H1 (cell line): ENCODE measurements around the gene TUBA1A. TPM values are rescaled to one million over a fixed set of nuclear protein-coding genes. Genes with fewer than 3 reads are reported as not detected.
"Not testable (repeated sequence)": the region's sequence is repeated elsewhere in the genome, so short reads cannot be mapped to it uniquely, and the experiment has no call there.

Experiments used
- CTCF ChIA-PET: fragments of 300-600 bp; sonication (Branson Sonifier 250); formaldehyde crosslinking; loops from one replicate; lab custom pipeline; 2021; ENCODE audit not compliant: partially characterized antibody; lab: Charles Lee
- POLR2A ChIA-PET: fragments of 300-600 bp; sonication (Branson Sonifier 250); formaldehyde crosslinking; loops from one replicate; lab custom pipeline; 2021; ENCODE audit warnings: inconsistent platforms; ENCODE audit not compliant: partially characterized antibody; lab: Charles Lee
- DNase-seq, 2 experiments: peaks; one replicate each; pipeline versions ENCODE4 v3.0.0 to v3.0.0-alpha.2; 2010 to 2022; ENCODE audit warnings: low spot score in 2 of 2, low read depth in 1 of 2, mixed read lengths in 1 of 2
- FAIRE-seq: peaks from 2 replicates; lab custom pipeline; 2011; peaks lifted over from hg19 to GRCh38; lab: Jason Lieb, UNC
- H2AFZ ChIP-seq: 2 replicates; pipeline ENCODE4 v1.8.1; 2012; ENCODE audit warnings: low read length, inconsistent platforms
- H2AK5ac ChIP-seq: 2 replicates; pipeline ENCODE4 v1.6.1; 2013; ENCODE audit warnings: low read depth, low read length
- H2BK120ac ChIP-seq: replicated peaks from 2 replicates; pipeline ENCODE3; 2013; ENCODE audit warnings: low read depth, low read length, inconsistent platforms
- H2BK12ac ChIP-seq: 2 replicates; pipeline ENCODE4 v1.6.1; 2013; ENCODE audit warnings: low read depth, low read length
- H2BK15ac ChIP-seq: 2 replicates; pipeline ENCODE4 v1.6.1; 2013; ENCODE audit warnings: low read length
- H2BK20ac ChIP-seq: 2 replicates; pipeline ENCODE4 v1.6.1; 2013; ENCODE audit warnings: low read length
- H2BK5ac ChIP-seq: 2 replicates; pipeline ENCODE4 v1.6.1; 2013; ENCODE audit warnings: low read depth, low read length
- H3K14ac ChIP-seq: 2 replicates; pipeline ENCODE4 v1.6.1; 2013; ENCODE audit warnings: inconsistent platforms; ENCODE audit not compliant: insufficient read length
- H3K18ac ChIP-seq: 2 replicates; pipeline ENCODE4 v1.6.1; 2013; ENCODE audit warnings: low read length; ENCODE audit errors: extremely low read depth
- H3K23ac ChIP-seq: 2 replicates; pipeline ENCODE4 v1.6.1; 2013; ENCODE audit warnings: inconsistent platforms; ENCODE audit not compliant: insufficient read length
- H3K23me2 ChIP-seq: 2 replicates; pipeline ENCODE4 v1.6.1; 2013; ENCODE audit warnings: low read depth, low read length
- H3K27ac ChIP-seq: 2 replicates; pipeline ENCODE4 v1.6.1; 2011; ENCODE audit warnings: low read depth, low read length, inconsistent platforms
- H3K27me3 ChIP-seq, 4 experiments: replicated peaks in 1 of 4; 1 replicate in 1 of 4; 2 replicates in 3 of 4; pipeline versions ENCODE4 v1.6.1 to v1.8.1; 2011 to 2013; ENCODE audit warnings: low read length in 3 of 4, mild to moderate bottlenecking in 3 of 4, inconsistent platforms in 2 of 4, mixed read lengths in 2 of 4, moderate library complexity in 1 of 4; ENCODE audit not compliant: control insufficient read depth in 3 of 4, insufficient read depth in 3 of 4; ENCODE audit errors: extremely low read depth in 1 of 4
- H3K36me3 ChIP-seq, 4 experiments: 2 replicates each; pipeline versions ENCODE4 v1.6.1 to v1.8.1; 2011 to 2013; ENCODE audit warnings: mild to moderate bottlenecking in 4 of 4, low read length in 3 of 4, moderate library complexity in 2 of 4, control low read depth in 1 of 4, inconsistent platforms in 1 of 4; ENCODE audit not compliant: insufficient read depth in 4 of 4, control insufficient read depth in 2 of 4
- H3K4ac ChIP-seq: replicated peaks from 2 replicates; pipeline ENCODE3; 2013; ENCODE audit warnings: low read length, low read depth, mixed read lengths, inconsistent platforms; ENCODE audit not compliant: insufficient read length
- H3K4me1 ChIP-seq, 4 experiments: replicated peaks in 1 of 4; 1 replicate in 1 of 4; 2 replicates in 3 of 4; pipeline versions ENCODE4 v1.6.1 to v1.8.1; 2011 to 2013; ENCODE audit warnings: low read length in 3 of 4, inconsistent platforms in 2 of 4, mixed read lengths in 1 of 4; ENCODE audit not compliant: insufficient read depth in 4 of 4, control insufficient read depth in 3 of 4
- H3K4me2 ChIP-seq, 2 experiments: 2 replicates each; pipeline versions ENCODE4 v1.6.1 to v1.8.1; 2011 to 2013; ENCODE audit warnings: low read depth in 2 of 2, low read length in 2 of 2, control low read depth in 1 of 2, inconsistent platforms in 1 of 2, mild to moderate bottlenecking in 1 of 2; ENCODE audit not compliant: insufficient read depth in 1 of 2
- H3K4me3 ChIP-seq, 4 experiments: fragments of 200-600, 300-600 bp in 1 of 4; sonication (generic), shearing (Covaris generic), sonication (Bioruptor Twin) in 1 of 4; 2 replicates each; pipeline versions ENCODE4 v1.5.1 to v1.8.1; 2011 to 2016; ENCODE audit warnings: low read length in 4 of 4, low read depth in 3 of 4, control low read depth in 2 of 4, inconsistent platforms in 2 of 4, mild to moderate bottlenecking in 2 of 4, mixed read lengths in 1 of 4, moderate library complexity in 1 of 4; ENCODE audit not compliant: insufficient read depth in 2 of 4; ENCODE audit errors: extremely low read depth in 1 of 4
- H3K56ac ChIP-seq: replicated peaks from 2 replicates; pipeline ENCODE3; 2013; ENCODE audit warnings: low read depth, mild to moderate bottlenecking, mixed read lengths, low read length, inconsistent platforms; ENCODE audit not compliant: insufficient read length
- H3K79me1 ChIP-seq: 2 replicates; pipeline ENCODE4 v1.6.1; 2013; ENCODE audit warnings: low read depth, low read length, control low read depth
- H3K79me2 ChIP-seq, 2 experiments: 2 replicates each; pipeline versions ENCODE4 v1.6.1 to v1.8.1; 2012 to 2013; ENCODE audit warnings: low read length in 2 of 2, mild to moderate bottlenecking in 2 of 2, inconsistent platforms in 1 of 2; ENCODE audit not compliant: insufficient read depth in 2 of 2, control insufficient read depth in 1 of 2
- H3K9ac ChIP-seq, 4 experiments: replicated peaks in 1 of 4; 1 replicate in 1 of 4; 2 replicates in 3 of 4; pipeline versions ENCODE4 v1.6.1 to v1.8.1; 2011 to 2013; ENCODE audit warnings: low read depth in 3 of 4, low read length in 3 of 4, control low read depth in 2 of 4, mild to moderate bottlenecking in 2 of 4, moderate library complexity in 2 of 4, inconsistent platforms in 1 of 4; ENCODE audit errors: extremely low read depth in 1 of 4
- H3K9me3 ChIP-seq, 2 experiments: 2 replicates each; pipeline versions ENCODE4 v1.6.1 to v1.8.1; 2012 to 2013; ENCODE audit warnings: mild to moderate bottlenecking in 2 of 2, moderate library complexity in 2 of 2, control low read depth in 1 of 2, inconsistent platforms in 1 of 2, low read depth in 1 of 2, low read length in 1 of 2, mixed read lengths in 1 of 2; ENCODE audit not compliant: insufficient read depth in 2 of 2
- H4K20me1 ChIP-seq, 2 experiments: replicated peaks in 1 of 2; 2 replicates each; pipeline versions ENCODE3 to v1.8.1; 2011 to 2013; ENCODE audit warnings: inconsistent platforms in 2 of 2, low read length in 2 of 2, mild to moderate bottlenecking in 1 of 2; ENCODE audit not compliant: insufficient read depth in 2 of 2, control insufficient read depth in 1 of 2
- H4K5ac ChIP-seq: 2 replicates; pipeline ENCODE4 v1.6.1; 2013; ENCODE audit warnings: low read length, low read depth, mixed read lengths, inconsistent platforms; ENCODE audit not compliant: insufficient read length
- H4K8ac ChIP-seq: 2 replicates; pipeline ENCODE4 v1.8.0; 2013; ENCODE audit warnings: mild to moderate bottlenecking, moderate library complexity, low read length, inconsistent platforms; ENCODE audit not compliant: insufficient read depth; ENCODE audit errors: extremely low read depth
- H4K91ac ChIP-seq: replicated peaks from 2 replicates; pipeline ENCODE3; 2013; ENCODE audit warnings: low read length, mixed read lengths, inconsistent platforms; ENCODE audit not compliant: insufficient read length
- WGBS, 2 experiments: shearing (Covaris generic) in 1 of 2; methylation state at CpG; one replicate each; pipeline versions ENCODE4 v1.1.6 to v1.1.7; 2013 to 2015; ENCODE audit warnings: low lambda C conversion rate in 2 of 2, mixed read lengths in 2 of 2, inconsistent platforms in 1 of 2, low coverage in 1 of 2, missing lambda C conversion rate in 1 of 2; ENCODE audit not compliant: insufficient replicate concordance in 2 of 2, insufficient coverage in 1 of 2, insufficient read length in 1 of 2; ENCODE audit errors: extremely low coverage in 1 of 2, missing lambda C conversion rate in 1 of 2; 5-methylcytosine and 5-hydroxymethylcytosine counted together
- polyA plus RNA-seq, 7 experiments: library from polyadenylated mRNA; depleted of rRNA in 3 of 7; stranded (reverse) in 5 of 7; unstranded in 2 of 7; fragments of >200 nt in 5 of 7; fragments of 200-250 nt in 2 of 7; gene quantifications; 1 replicate in 5 of 7; 2 replicates in 1 of 7; 4 replicates in 1 of 7; pipeline versions ENCODE4 v1.2.1 to v1.2.3, GENCODE V29; 2011 to 2013; ENCODE audit warnings: missing spikeins in 2 of 7, mixed read lengths in 2 of 7
- total RNA-seq: library from RNA; stranded (reverse); fragmentation: NEBNext Ultra II Directional; extraction: Animal tissue kit (Norgen Biotek cat#: 25700); gene quantifications from 2 replicates; pipeline ENCODE4 v1.2.1, GENCODE V29; 2021

TUBA1A gene
- total and polyA plus RNA-seq, 2 of the 8 experiments (the other 6 are each of a cell fraction or from before 2014, with no cell fraction given): 283 to 1,018 TPM

DNA sequence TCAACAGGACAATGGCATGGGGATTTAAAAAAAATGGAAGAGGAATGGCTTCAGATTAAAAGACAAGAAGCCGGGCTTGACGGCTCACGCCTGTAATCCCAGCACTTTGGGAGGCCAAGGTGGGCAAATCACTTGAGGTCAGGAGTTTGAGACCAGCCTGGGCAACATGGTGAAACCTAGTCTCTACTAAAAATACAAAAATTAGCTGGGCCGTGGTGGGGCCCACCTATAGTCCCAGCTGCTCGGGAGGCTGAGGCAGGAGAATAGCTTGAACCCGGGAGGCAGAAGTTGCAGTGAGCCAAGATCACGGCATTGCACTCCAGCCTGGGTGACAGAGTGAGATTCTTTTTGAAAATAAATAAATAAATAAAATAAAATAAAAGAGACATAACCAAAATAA, 21.8 kb upstream of the TUBA1A start:
- not testable (repeated sequence) for H3K36me3 ChIP-seq, H2BK5ac ChIP-seq, H2BK12ac ChIP-seq, H3K23me2 ChIP-seq, H2AK5ac ChIP-seq, H3K4ac ChIP-seq, H3K23ac ChIP-seq, DNase-seq, H3K9me3 ChIP-seq, H3K9ac ChIP-seq, H3K14ac ChIP-seq, H2AFZ ChIP-seq, H2BK15ac ChIP-seq, FAIRE-seq, H3K27me3 ChIP-seq, H4K5ac ChIP-seq, H4K91ac ChIP-seq, H3K56ac ChIP-seq, H3K18ac ChIP-seq, H3K4me2 ChIP-seq, H4K8ac ChIP-seq, H3K27ac ChIP-seq, H2BK120ac ChIP-seq, H3K4me1 ChIP-seq, H4K20me1 ChIP-seq, H3K79me2 ChIP-seq, H2BK20ac ChIP-seq, H3K79me1 ChIP-seq, H3K4me3 ChIP-seq
- ChIA-PET CTCF (interaction anchor here (0.9 to 1.8 kb wide), 3 partner anchors 22 to 81 kb away, joined by 3 to 5 read pairs (median 4); no protein-coding TSS in a partner anchor), POLR2A (interaction anchor here (1.0 kb wide), 1 partner anchor 80 kb away, joined by 3 read pairs; the partner anchor contains the start of gene TUBA1B)
- WGBS, 2 experiments: 92% methylated on average over 7 of the region's 7 CpGs; no CpG with 5 or more reads in 1 of the 2 experiments
